ENCODE results near the gene KCNT2.

DNA sequence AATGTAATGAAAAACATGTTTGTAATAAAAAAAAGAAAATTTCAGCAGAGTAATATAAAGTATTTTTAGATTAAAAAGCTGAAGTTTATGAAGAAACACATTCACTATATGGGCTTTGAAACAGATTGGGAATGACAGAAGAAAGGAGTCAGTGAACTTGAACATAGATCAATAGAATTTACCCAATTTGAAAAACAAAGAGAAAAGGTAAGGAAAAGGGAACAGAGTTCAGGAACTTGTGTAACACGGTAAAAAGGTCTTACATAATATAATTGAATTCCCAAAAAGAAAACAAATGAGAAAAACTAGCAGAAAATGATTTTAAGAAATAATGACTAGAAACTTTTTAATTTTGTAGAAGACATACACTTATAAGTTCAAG lies 206.8 kb downstream of the KCNT2 start:
- TF ChIP-seq EZH2phosphoT487 (IDR thresholded peaks at IDR 0.05; ENCODE audit: insufficient read depth, low read depth), result no peak
- TF ChIP-seq EZH2 (IDR thresholded peaks at IDR 0.05; ENCODE audit: insufficient read depth, poor library complexity, severe bottlenecking), result no peak
